Left lung (tissue), 10 donors: ENCODE data around the gene PDE11A. TPM values are rescaled to one million over a fixed set of nuclear protein-coding genes. Genes with fewer than 3 reads are reported as not detected.

Experiments
- ATAC-seq: fragments of 200-7000 bp; cut with Tn5 transposase; one replicate; pipeline ENCODE4 v1.9.1; 2020; ENCODE audit warnings: moderate library complexity
- DNase-seq, 4 donors: peaks; one replicate each; pipeline ENCODE4 v3.0.0-alpha.2; 2013 to 2020
- H3K27ac ChIP-seq, 2 donors: fragments of 200-600 bp; sonication (generic) in 1 of 2; one replicate each; pipeline versions ENCODE4 v1.5.0 to v1.8.0; 2020 to 2021
- H3K27me3 ChIP-seq, 2 donors: fragments of 200-600 bp; sonication (generic) in 1 of 2; one replicate each; pipeline versions ENCODE4 v1.5.0 to v1.8.0; 2020 to 2021
- H3K36me3 ChIP-seq, 2 donors: fragments of 200-600 bp; sonication (generic) in 1 of 2; one replicate each; pipeline versions ENCODE4 v1.5.0 to v1.8.0; 2020 to 2021
- H3K4me1 ChIP-seq, 2 donors: fragments of 200-600 bp; one replicate each; pipeline ENCODE4 v1.8.0; 2021
- H3K4me3 ChIP-seq, 2 donors: fragments of 200-600 bp; sonication (generic) in 1 of 2; one replicate each; pipeline versions ENCODE4 v1.5.0 to v1.8.0; 2020 to 2021; ENCODE audit warnings: mild to moderate bottlenecking in 1 of 2
- H3K9me3 ChIP-seq, 2 donors: fragments of 200-600 bp; sonication (generic) in 1 of 2; one replicate each; pipeline versions ENCODE4 v1.5.0 to v1.8.0; 2020 to 2021
- CTCF ChIP-seq, 2 donors: fragments of 200-600 bp; sonication (generic) in 1 of 2; IDR thresholded peaks; one replicate each; pipeline versions ENCODE4 v1.5.0 to v1.8.0; 2021; ENCODE audit warnings: antibody characterized with exemption in 2 of 2
- intact Hi-C, 2 donors: fragments of 100-400 bp; cut with DNase I; formaldehyde crosslinking; loops; one replicate each; pipeline versions ENCODE4 v1.11.2 to v1.14.2; 2022
- polyA plus RNA-seq, 6 donors: library from polyadenylated mRNA; unstranded; fragments of 120-200 nt; gene quantifications; one replicate each; pipeline ENCODE4 v1.2.1, GENCODE V29; 2013; ENCODE audit not compliant: insufficient read length in 6 of 6
- total RNA-seq, 2 donors: library from RNA; stranded (reverse); fragmentation: NEBNext Ultra II Directional; extraction: Animal tissue kit (Norgen Biotek cat#: 25700); gene quantifications; one replicate each; pipeline ENCODE4 v1.2.1, GENCODE V29; 2021
- donor health status: DM: no; HTN: yes; CAD: no.
- donor health status: DM: no; HTN: no; CAD: no.

PDE11A gene
- total and polyA plus RNA-seq, 8 donors, result 0.24 to 0.73 (median 0.35) TPM

DNA sequence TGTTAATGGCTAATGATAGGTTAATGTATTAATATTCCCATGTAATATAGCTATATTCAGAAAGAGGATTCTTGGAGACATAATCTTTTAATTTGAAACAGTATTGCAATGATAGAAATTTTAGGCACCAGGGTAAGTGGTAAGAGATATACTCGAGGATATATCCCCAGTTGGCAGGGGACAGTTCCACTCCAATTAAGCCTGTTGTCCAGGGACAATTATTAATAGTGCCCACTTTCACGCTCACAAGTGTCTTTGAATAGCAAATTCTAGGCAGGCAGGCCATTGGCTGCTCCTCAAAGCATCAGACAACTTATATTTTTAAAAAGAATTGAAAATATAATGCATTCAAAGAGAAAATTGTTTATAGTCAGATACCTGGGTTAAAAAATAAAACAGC is 190.7 kb downstream of the PDE11A start:
- Histone ChIP-seq H3K27ac (no peak overlapping the region), H3K4me3 (no peak overlapping the region), H3K36me3 (no peaks in the 10 kb centered on the region), H3K4me1 (no peaks in the 10 kb centered on the region), H3K27me3 (no peaks in the 10 kb centered on the region), H3K9me3 (no peaks in the 10 kb centered on the region)
- DNase-seq, result no peak
- intact Hi-C loops, result no loop called here
- no peak for ATAC-seq
- no peak for TF ChIP-seq CTCF (IDR thresholded peaks at IDR 0.05)

DNA sequence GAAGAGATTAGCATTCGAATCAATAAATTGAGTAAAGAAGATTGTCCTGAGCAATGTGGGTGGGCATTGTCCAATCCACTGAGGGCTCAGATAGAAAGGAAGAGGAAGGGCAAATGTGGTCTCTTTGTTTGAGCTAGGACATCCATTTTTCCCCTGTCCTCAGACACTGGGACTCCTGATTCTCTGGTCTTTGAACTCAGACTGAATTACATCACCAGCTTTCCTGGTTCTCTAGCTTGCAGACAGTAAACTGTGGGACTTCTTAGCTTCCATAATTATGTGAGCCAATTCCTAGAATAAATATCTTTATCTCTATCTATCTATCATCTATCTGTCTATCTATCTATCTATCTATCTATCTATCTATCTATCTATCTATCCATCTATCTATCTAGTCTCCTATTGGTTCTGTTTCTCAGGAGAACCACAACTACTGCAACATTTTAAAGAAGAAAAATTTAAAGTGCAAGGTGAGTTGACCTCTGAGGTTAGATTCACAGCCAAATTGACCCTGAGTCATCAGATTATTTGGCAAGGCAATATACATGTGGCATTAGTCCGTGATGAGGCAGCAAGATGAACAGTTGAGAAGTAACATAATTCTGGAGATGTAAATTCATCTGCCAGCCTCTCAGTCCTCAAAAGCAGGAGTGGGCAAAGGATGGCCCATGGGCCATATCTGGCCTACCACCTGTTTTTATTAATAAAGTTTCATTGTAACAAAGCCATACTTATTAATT is 191.4 kb downstream of the PDE11A start:
- Histone ChIP-seq H3K27ac (no peak overlapping the region), H3K4me3 (no peak overlapping the region), H3K9me3 (no peaks in the 10 kb centered on the region), H3K36me3 (no peaks in the 10 kb centered on the region), H3K4me1 (no peaks in the 10 kb centered on the region), H3K27me3 (no peaks in the 10 kb centered on the region)
- no peak for ATAC-seq
- intact Hi-C loops, result no loop called here
- DNase-seq, result no peak
- no peak for TF ChIP-seq CTCF (IDR thresholded peaks at IDR 0.05)

DNA sequence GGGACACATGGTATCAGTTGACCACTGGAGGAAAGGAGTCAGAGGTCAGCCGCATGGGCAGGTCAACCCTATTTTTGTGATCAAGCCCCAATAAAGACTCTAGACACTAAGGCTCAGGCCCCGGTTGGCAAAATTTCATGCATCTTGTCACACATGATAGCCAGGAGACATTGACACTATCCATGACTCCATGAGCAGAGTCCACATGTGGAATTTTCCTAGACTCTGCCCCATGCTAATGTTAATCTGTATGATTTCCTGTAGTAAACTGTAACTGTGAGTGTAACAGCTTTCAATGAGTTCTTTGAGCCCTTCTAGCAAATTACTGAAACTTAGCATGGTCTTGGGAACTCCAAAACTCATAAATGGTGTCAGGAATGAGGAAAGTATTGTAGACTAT is 192.3 kb downstream of the PDE11A start:
- Histone ChIP-seq H3K4me1 (no peaks in the 10 kb centered on the region), H3K27me3 (no peaks in the 10 kb centered on the region), H3K36me3 (no peaks in the 10 kb centered on the region), H3K9me3 (no peaks in the 10 kb centered on the region), H3K4me3 (no peak overlapping the region), H3K27ac (no peak overlapping the region)
- no peak for DNase-seq
- no peak for TF ChIP-seq CTCF (IDR thresholded peaks at IDR 0.05)
- no peak for ATAC-seq
- intact Hi-C loops, result no loop called here

DNA sequence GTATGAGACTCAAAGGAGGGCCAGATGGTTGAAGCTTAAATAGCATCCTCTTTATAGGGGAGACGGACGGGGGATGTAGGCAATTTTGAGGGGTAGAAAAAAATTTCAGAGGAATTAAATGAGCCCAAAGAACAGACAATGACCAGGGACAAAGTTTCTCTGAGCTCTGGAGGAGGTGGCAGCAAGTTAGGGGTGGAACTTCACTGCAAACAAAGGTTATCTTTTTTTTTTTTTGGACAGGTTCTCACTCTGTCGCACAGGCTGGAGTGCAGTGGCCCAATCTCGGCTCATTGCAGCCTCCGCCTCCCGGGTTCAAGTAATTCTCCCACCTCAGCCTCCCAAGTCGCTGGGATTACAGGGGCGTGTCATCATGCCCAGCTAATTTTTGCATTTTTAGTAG is 195.6 kb downstream of the PDE11A start:
- Histone ChIP-seq H3K36me3 (no peaks in the 10 kb centered on the region), H3K27me3 (no peaks in the 10 kb centered on the region), H3K27ac (no peak overlapping the region), H3K4me3 (no peak overlapping the region), H3K9me3 (no peaks in the 10 kb centered on the region), H3K4me1 (no peaks in the 10 kb centered on the region)
- DNase-seq (no peak), ATAC-seq (no peak)
- intact Hi-C loops, result no loop called here
- no peak for TF ChIP-seq CTCF (IDR thresholded peaks at IDR 0.05)

DNA sequence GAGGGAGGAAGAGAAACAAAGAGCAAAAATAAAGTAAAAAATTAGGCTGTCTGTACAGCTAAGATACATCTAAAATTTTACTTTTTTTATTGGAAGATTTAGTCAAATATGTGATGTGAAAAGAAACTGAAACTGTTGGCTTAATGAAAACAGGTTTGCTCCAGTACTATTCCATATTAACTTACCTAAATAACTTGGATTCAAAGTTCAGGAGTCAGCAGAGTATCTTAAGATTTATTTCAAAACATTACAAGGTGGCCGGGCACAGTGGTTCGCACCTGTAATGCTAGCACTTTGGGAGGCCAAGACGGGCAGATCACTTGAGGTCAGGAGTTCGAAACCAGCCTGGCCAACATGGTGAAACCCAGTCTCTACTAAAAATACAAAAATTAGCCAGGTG is 197.9 kb downstream of the PDE11A start:
- DNase-seq (no peak), ATAC-seq (no peak)
- intact Hi-C loops, result no loop called here
- Histone ChIP-seq H3K27me3 (no peaks in the 10 kb centered on the region), H3K4me1 (no peaks in the 10 kb centered on the region), H3K4me3 (no peak overlapping the region), H3K9me3 (no peaks in the 10 kb centered on the region), H3K27ac (no peak overlapping the region), H3K36me3 (no peaks in the 10 kb centered on the region)
- no peak for TF ChIP-seq CTCF (IDR thresholded peaks at IDR 0.05)
